LNCAP (cell line): Measurements from ENCODE around the gene OR10AD1.

ENCODE experiments used
- CTCF ChIP-seq: fragments of 450-650 bp; IDR thresholded peaks from 2 replicates; pipeline ENCODE4 v1.5.1; 2017; ENCODE audit warnings: mild to moderate bottlenecking

OR10AD1 gene

GRCh38 chr12:48185181-48185919 is 17.7 kb downstream of the OR10AD1 start:
- TF ChIP-seq CTCF: no peak

DNA sequence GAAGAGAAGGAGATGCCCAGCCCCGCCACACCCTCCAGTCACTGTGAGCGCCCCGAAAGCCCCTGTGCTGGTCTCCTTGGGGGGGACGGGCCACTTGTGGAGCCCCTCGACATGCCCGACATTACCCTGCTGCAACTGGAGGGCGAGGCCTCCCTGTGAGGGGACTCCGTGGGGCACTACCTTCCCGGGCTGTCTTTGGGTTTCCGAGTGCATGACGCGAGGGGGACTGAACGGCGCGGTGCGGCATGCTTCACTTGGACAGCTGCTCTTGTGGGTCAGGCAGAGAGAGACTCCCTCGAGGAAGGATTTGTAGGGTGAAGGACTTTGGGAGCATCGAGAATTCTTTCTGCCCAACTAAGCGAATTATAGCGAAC is 18.6 kb downstream of the OR10AD1 start:
- no peak for TF ChIP-seq CTCF

DNA sequence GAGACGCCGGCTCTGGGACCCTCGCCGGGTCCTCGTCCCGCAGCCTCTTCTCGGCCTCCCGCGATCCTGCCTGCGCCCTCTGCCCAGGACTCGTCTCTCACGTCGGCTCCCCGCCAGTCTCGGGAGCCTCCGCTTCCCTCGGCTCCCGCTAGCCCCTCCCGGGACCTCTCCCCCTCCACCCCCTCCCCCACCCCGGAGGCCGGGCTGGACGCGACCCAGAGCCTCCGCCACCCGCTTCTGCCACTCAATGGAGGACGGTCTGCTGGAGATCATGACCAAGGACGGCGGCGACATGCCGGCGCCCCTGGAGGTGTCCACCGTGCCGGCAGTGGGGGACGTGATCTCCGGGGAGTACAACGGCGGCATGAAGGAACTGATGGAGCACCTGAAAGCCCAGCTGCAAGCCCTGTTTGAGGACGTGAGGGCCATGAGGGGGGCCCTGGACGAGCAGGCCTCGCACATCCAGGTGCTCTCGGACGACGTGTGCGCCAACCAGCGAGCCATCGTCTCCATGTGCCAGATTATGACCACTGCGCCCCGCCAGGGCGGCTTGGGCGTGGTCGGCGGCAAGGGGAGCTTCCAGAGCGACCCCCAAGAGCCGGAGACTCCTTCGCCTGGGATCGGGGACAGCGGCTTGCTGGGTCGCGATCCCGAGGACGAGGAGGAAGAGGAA is 19.1 kb downstream of the OR10AD1 start:
- no peak for TF ChIP-seq CTCF

GRCh38 chr12:48183091-48183875 is 19.8 kb downstream of the OR10AD1 start, which contains the start of gene CCDC184:
CCDC184 (plus strand) TSS chr12:48183644; CDS start chr12:48184123, 479 bp downstream.
- peak; percentile 53 for TF ChIP-seq CTCF

- TF ChIP-seq CTCF: no peak
Observed at GRCh38 chr12:48182631-48183030, 20.5 kb downstream of the OR10AD1 start.

DNA sequence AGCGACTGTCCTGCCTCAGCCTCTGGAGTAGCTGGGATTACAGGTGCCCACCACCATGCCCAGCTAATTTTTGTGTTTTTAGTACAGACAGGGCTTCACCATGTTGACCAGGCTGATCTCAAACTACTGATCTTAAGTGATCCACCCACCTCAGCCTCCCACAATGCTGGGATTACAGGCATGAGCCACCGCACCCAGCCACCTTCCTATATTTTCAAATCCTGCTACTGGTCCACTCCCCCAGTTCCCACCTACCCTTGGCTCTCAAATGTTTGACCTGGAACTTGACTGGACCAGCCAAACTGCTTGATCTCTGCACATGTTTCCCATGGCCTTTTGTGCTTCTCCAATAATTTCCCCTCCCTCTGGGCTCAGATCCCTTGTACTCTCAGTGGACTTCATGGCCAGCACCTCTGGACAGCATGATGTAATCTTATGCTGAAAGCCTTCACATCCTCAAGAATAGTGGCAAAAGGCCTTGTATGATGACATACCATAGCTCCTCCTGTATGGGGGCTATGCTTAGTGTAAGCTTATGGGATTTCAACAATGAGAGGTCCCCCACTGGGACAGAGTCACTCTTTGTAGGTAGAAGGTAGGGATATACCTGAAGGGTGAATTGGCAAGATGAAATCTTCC is 22.1 kb downstream of the OR10AD1 start:
- no peak for TF ChIP-seq CTCF

- no peak for TF ChIP-seq CTCF
Observed at GRCh38 chr12:48180424-48180823, 22.7 kb downstream of the OR10AD1 start.
